GM18951 (cell line): Measurements from ENCODE around the gene TECR.
A peak's percentile ranks its signal among the peaks of the same experiment; 100 is the strongest.
"Not testable (repeated sequence)": the region's sequence is repeated elsewhere in the genome, so short reads cannot be mapped to it uniquely, and the experiment has no call there.

ENCODE experiments used
- POLR2A ChIP-seq: IDR thresholded peaks from 4 replicates; pipeline ENCODE4 v1.6.1; 2011; ENCODE audit warnings: mild to moderate bottlenecking; ENCODE audit not compliant: insufficient read length, insufficient read depth; ENCODE audit errors: extremely low read depth
- in situ Hi-C: fragments of 300-500 bp; cut with MboI; formaldehyde crosslinking; loops from one replicate; pipeline ENCODE4 v1.12.0; 2022; ENCODE audit warnings: low sequenced_read_pairs, mixed read lengths, inconsistent platforms; ENCODE audit not compliant: unreplicated experiment

The TECR gene

DNA sequence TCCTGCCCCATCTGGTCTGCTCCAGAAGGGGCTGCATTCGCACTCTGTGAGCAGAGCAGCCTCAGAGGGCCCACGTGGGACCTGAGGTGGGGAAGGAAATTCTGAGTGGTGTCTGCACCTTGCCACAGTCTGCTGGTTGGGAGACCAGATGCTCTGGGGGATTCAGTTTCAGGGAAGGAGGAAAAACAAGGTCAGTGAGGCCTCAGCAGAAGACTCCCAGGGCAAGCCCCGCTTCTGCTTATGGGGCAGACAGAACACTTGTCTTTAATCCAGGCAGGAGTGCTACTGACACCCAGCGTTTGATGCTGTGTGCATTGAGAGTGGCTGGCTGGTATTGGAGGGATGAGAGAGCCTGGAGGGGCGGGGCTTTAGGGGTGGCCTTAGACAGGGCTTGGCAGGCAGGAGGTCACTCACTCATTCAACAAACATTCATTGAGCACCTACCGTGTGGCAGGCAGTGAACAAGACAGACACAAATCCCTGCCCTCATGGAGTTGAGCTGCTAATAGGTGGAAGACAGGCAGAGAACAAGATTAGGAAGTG, 48.6 kb downstream of the TECR start:
- in situ Hi-C loops, result no loop called here
- TF ChIP-seq POLR2A, result peak; percentile 41

DNA sequence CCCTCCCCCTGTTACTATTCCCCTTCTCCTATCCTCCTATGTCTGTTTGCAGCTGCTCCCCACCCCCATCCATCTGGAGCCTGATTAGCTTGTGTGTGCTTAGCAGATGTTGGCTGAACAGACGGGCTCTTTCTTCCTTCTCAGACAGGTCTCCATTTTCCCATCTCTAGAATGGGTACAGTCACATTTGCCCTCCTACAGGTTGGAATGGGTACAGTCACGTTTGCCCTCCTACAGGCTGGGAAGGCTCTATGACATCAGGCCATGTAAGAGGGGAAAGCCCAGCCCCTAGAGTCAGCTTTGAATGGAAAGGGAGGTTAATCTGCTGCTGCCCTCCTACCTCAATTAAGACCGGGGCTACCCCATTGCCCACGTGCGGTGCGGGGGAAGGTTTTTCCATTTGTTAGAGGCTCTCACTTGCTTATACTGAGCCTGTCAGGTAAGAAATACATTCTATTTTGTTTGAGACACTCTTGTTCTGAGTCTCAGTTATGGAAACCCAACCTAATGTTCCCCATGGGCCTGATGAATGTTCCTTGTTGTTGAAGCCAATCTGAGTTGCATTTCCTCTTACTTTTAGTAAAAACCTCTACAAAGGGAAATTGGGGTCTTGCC, 51.3 kb downstream of the TECR start:
- in situ Hi-C loops, result no loop called here

DNA sequence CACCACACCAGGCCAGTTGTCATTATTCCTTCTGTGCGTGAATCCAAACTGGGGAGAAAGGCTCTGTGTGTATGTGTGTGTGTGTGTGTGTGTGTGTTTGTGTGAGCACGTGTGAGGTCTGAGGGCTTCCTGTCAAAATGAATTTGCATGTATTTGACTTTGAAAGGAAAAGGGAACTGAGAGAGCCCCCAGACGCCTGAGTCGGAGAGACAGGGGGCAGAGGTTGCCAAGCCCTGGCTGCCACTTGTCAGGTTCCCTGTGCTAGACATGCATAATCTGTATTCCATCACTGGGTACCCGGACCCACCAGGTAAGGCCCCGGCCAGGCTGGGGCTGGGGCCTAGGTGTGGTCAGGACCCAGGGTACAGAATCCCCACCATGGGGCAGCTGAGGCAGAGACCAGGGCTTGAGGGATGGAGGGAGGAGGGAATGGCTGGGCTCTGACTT, 53.5 kb downstream of the TECR start, which contains the start of gene CLEC17A:
CLEC17A (plus strand) TSS at position 191 of the 447 bp plus-strand sequence; CDS start at position 268, 77 bp downstream.
- TF ChIP-seq POLR2A, result peak; percentile 95
- in situ Hi-C loops, result no loop called here

More for the DNA sequence above, 51.3 kb downstream of the TECR start:
- TF ChIP-seq POLR2A, result no peak

DNA sequence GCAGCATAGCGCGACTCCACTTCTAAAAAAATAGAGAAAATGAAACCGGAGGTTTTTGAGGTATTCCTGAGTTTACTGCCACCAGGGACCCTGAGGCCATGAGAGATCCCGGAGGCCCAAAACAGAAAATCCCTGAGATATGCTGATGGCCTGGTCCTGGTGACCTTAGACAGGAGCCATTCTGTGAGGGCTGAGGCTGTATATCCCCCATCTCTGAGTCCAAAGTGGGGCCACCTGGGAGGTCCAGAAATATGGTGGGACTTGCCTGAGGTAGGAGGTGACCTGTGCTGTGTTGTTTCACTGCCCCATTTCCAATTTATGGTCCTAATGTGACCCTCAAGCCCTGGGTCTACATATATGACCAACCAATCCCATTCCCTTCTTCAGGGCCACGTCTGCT, 55.0 kb downstream of the TECR start:
- in situ Hi-C loops, result not testable (repeated sequence)

DNA sequence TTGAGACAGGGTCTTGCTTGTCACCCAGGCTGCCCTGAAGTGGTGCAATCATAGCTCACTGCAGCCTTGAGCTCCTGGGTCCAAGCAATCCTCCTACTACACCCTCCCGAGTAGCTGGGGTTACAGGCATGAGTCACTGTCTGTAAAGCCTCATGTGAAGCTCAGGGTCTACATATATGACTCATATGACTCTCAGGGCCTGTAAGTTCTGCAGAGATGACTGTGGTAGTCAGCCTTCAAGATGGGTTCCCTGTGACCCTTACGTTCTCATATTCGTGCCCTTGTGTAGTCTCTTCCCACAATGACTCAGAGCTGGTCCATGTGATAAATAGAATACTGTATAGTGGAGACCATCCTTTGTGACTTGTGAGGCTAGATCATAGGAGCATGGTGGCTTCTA, 55.8 kb downstream of the TECR start:
- in situ Hi-C loops, result not testable (repeated sequence)

- in situ Hi-C loops, result not testable (repeated sequence)
Observed at GRCh38 chr19:14589433-14589832, 60.0 kb downstream of the TECR start.

GRCh38 chr19:14595558-14595957, 66.2 kb downstream of the TECR start:
- no peak for TF ChIP-seq POLR2A
- in situ Hi-C loops, result no loop called here

DNA sequence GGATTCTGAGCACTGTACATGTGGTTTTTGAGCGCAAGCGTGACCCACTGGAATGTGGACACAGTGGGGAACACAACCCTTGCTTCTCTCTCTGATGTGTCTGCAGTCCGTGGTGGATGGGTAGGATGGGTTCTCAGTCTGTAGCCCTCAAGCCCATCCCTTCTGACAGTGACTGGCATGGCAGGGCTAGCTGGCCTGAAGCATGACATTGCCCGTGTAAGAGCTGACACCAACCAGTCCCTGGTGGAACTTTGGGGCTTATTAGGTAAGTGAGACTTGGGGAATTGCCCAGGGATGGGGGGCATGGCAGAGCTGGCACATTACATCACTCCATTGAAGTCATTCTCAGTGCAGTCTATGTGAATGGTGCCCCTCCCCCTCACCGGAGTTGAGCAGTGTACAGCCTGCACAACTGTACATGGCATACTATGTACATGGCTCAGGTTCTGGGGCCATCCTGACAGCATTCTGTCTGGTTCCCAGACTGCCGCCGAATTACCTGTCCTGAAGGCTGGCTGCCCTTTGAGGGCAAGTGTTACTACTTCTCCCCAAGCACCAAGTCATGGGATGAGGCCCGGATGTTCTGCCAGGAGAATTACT, 70.3 kb downstream of the TECR start:
- in situ Hi-C loops, result no loop called here
- no peak for TF ChIP-seq POLR2A

DNA sequence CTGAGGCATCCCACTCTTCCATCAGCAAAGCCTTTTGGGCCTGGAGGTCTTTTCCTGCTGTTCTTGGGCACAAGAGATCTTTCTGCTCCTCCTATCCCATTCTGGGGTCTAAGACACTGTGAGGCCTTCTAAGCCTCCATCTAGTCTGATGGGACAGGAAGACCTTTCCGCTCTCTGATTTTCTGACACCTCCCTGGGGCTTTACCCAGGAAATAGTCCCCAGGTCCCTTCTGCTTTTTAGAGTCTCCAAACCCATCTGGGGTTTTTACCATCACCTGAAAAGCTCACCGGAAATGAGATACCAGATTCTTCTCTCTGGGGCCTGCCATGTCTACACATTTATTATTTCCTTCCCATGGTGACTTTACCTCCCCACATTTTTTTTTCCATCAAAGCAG, 74.6 kb downstream of the TECR start:
- TF ChIP-seq POLR2A, result no peak

GRCh38 chr19:14606627-14607026, 77.2 kb downstream of the TECR start:
- in situ Hi-C loops, result no loop called here
- no peak for TF ChIP-seq POLR2A

More for the DNA sequence above, 74.6 kb downstream of the TECR start:
- in situ Hi-C loops, result no loop called here

DNA sequence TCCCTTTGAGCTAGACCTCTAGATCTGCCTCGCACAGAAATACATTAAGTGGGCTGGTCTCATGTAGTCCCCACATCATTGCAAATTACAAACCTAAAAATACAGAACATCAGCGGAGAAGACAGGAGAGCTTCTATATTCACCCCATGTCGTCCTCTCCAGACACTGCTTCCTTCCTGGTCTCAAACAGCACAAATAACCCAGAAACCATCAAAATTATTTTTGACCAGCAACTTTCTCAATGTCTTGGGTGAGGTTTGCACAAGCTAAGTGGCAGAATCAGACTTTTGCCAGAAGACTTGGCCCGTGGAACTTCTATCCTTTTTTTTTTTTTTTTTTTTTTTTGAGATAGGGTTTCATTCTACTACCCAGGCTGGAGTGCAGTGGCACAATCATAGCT, 81.7 kb downstream of the TECR start:
- TF ChIP-seq POLR2A, result no peak
- in situ Hi-C loops, result no loop called here

DNA sequence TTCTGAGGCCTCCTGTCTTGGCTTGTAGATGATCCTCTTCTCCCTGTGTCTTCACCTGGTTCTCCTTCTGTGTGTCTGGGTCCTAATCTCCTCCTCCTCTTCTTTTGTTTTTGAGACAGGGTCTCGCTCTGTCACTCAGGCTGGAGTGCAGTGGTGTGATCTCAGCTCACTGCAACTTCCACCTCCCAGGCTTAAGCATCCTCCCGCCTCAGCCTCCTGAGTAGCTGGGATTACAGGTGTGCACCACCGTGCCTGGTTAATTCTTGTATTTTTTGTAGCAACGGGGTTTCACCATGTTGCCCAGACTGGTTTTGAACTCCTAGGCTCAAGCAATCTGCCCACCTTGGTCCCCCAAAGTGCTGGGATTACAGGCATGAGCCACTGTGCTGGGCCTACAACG, 82.8 kb downstream of the TECR start:
- in situ Hi-C loops, result not testable (repeated sequence)

DNA sequence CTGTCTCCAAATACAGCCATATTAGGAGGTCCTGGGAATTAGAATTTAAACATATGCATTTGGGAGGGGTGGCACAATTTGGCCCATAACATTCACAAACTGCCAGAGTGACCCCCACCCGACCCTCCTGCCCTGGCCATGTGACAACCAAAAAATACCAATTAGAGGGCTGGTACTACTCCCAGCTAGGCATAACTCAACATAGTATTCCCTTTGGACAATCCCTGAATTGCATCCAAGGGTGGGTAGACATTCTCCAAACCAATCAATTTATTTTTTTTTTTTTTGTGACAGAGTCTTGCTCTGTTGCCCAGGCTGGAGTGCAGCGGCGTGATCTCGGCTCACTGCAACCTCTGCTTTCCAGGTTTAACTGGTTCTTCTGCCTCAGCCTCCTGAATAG, 83.3 kb downstream of the TECR start:
- in situ Hi-C loops, result no loop called here
- TF ChIP-seq POLR2A, result no peak

GRCh38 chr19:14613399-14614098, 84.2 kb downstream of the TECR start:
- in situ Hi-C loops, result not testable (repeated sequence)
